HL-60 (cell line): ENCODE results near the gene TMEM135.

ENCODE experiments used
- DNase-seq, 2 experiments: peaks; one replicate each; pipeline ENCODE4 v3.0.0-alpha.2; 2010 to 2020; ENCODE audit warnings: low read depth in 1 of 2, low spot score in 1 of 2
- H3K27ac ChIP-seq: fragments of 250-450 bp; sonication (Bioruptor Pico); replicated peaks from 2 replicates; pipeline ENCODE4 v1.5.1; 2020; ENCODE audit warnings: mild to moderate bottlenecking, moderate library complexity
- H3K27me3 ChIP-seq: fragments of 250-450 bp; sonication (Bioruptor Pico); 2 replicates; pipeline ENCODE4 v1.5.1; 2021; ENCODE audit warnings: mild to moderate bottlenecking, moderate library complexity; ENCODE audit not compliant: insufficient read depth, poor library complexity, severe bottlenecking
- H3K4me3 ChIP-seq: replicated peaks from 2 replicates; pipeline ENCODE4 v1.5.1; 2011; ENCODE audit warnings: mild to moderate bottlenecking, control low read depth, low read length; ENCODE audit not compliant: insufficient read depth
- GABPA ChIP-seq: IDR thresholded peaks from 2 replicates; pipeline ENCODE4 v1.6.1; 2012; ENCODE audit warnings: low read depth
- POLR2AphosphoS5 ChIP-seq: IDR thresholded peaks from 2 replicates; pipeline ENCODE4 v1.6.1; 2012; ENCODE audit warnings: low read depth
- SPI1 ChIP-seq: IDR thresholded peaks from 2 replicates; pipeline ENCODE4 v1.6.1; 2012; ENCODE audit warnings: low read depth, mild to moderate bottlenecking, borderline replicate concordance
- TF ChIP-seq, protein P1 (sequence below): IDR thresholded peaks from 2 replicates; pipeline ENCODE4 v1.6.1; 2012; ENCODE audit warnings: low read depth; ENCODE audit not compliant: insufficient replicate concordance
- TF ChIP-seq, protein P2 (sequence below): IDR thresholded peaks from one replicate; pipeline ENCODE4 v1.5.1; 2011; ENCODE audit warnings: low read length, control low read depth, inconsistent platforms; ENCODE audit not compliant: insufficient read depth

TMEM135 gene

DNA sequence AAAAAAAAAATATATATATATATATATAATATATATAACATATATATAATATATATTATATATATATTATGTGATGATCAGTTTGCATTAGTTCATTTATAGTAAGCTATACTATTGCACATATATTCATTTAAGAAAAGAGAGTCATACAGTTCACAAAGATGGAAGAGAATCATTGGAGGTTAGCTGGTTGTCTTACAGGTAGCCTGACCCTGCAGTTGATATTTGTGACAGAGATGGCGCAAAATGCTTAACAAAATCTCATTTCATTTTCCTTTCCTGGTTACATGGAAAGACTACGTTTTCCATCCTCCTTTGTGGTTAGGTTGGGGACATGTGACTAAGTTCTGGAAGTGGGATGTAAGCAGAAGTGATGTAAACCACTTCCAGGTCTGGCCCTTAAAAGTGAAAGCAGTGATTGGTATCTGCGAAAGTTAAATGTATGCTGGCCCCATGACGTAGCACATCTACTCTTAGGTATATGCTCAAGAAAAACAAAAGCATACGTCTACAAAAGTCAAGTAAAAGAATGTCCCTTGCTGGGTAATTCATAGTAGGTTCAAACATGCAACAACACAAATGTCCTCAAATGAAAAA lies 7.2 kb upstream of the TMEM135 start:
- DNase-seq, result no peak
- Histone ChIP-seq H3K27ac (no peak overlapping the region), H3K4me3 (no peak overlapping the region), H3K27me3 (no peaks in the 10 kb centered on the region)
- no peak for TF ChIP-seq GABPA
- TF ChIP-seq, protein P1, sequence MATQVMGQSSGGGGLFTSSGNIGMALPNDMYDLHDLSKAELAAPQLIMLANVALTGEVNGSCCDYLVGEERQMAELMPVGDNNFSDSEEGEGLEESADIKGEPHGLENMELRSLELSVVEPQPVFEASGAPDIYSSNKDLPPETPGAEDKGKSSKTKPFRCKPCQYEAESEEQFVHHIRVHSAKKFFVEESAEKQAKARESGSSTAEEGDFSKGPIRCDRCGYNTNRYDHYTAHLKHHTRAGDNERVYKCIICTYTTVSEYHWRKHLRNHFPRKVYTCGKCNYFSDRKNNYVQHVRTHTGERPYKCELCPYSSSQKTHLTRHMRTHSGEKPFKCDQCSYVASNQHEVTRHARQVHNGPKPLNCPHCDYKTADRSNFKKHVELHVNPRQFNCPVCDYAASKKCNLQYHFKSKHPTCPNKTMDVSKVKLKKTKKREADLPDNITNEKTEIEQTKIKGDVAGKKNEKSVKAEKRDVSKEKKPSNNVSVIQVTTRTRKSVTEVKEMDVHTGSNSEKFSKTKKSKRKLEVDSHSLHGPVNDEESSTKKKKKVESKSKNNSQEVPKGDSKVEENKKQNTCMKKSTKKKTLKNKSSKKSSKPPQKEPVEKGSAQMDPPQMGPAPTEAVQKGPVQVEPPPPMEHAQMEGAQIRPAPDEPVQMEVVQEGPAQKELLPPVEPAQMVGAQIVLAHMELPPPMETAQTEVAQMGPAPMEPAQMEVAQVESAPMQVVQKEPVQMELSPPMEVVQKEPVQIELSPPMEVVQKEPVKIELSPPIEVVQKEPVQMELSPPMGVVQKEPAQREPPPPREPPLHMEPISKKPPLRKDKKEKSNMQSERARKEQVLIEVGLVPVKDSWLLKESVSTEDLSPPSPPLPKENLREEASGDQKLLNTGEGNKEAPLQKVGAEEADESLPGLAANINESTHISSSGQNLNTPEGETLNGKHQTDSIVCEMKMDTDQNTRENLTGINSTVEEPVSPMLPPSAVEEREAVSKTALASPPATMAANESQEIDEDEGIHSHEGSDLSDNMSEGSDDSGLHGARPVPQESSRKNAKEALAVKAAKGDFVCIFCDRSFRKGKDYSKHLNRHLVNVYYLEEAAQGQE, result no peak
- no peak for TF ChIP-seq POLR2AphosphoS5
- no peak for TF ChIP-seq SPI1
- TF ChIP-seq, protein P2, sequence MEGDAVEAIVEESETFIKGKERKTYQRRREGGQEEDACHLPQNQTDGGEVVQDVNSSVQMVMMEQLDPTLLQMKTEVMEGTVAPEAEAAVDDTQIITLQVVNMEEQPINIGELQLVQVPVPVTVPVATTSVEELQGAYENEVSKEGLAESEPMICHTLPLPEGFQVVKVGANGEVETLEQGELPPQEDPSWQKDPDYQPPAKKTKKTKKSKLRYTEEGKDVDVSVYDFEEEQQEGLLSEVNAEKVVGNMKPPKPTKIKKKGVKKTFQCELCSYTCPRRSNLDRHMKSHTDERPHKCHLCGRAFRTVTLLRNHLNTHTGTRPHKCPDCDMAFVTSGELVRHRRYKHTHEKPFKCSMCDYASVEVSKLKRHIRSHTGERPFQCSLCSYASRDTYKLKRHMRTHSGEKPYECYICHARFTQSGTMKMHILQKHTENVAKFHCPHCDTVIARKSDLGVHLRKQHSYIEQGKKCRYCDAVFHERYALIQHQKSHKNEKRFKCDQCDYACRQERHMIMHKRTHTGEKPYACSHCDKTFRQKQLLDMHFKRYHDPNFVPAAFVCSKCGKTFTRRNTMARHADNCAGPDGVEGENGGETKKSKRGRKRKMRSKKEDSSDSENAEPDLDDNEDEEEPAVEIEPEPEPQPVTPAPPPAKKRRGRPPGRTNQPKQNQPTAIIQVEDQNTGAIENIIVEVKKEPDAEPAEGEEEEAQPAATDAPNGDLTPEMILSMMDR, result no peak

DNA sequence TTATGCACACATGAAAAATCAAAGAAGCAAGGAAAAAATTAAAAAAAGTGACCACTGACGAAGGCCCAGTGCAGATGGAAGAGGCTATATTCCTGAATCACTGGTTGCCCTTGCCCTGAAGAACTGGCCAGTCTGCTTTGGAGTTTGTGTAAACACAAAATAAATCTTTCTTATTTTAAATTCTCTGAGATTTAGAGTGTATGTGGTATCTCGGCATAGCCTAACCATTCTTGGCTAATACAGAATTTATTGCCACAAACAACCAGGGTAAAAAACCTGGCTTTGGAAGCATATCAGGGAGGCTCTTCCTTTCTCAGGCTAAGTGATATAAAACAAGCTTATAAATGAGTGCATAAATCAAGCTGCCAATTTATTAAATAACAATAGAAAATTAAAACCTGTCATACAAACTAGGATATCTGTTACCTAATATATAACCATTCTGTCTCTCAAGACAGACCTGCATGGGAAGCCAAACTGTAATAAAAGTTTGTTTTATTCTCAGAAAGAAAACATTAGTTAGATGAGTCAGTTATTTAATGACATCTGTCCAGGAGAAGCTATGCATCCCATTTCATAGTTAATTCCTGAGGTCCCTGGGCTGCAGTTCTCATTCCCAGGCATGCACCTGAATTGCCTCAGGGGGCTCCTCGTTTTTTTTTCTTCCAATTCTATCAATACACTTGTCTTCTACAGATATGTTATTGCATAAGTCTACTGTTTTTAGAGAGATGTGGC lies 6.1 kb upstream of the TMEM135 start:
- TF ChIP-seq GABPA (no peak), POLR2AphosphoS5 (no peak), SPI1 (no peak)
- TF ChIP-seq, protein P1, result no peak
- TF ChIP-seq, protein P2, result no peak
- DNase-seq, result no peak
- no peak overlapping the region for H3K27ac ChIP-seq
- no peaks in the 10 kb centered on the region for H3K27me3 ChIP-seq
- no peak overlapping the region for H3K4me3 ChIP-seq

DNA sequence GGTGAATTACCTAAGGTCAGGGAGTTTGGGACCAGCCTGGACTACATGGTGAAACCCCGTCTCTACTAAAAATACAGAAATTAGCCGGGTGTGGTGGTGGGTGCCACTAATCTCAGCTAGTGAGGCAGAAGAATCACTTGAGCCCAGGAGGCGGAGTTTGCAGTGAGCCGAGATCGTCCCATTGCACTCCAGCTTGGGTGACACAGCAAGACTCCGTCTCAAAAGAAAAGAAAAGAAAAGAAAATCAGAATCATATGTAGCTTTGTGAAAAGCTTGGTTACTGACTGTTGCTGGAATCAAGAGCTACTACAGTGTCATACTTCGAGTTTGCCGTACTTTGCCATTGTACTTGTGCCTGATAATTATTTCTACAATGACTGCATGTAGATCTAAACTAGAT lies 4.2 kb upstream of the TMEM135 start:
- TF ChIP-seq, protein P2, result no peak
- TF ChIP-seq, protein P1, result no peak
- TF ChIP-seq GABPA, result no peak
- no peak for TF ChIP-seq SPI1
- no peak for TF ChIP-seq POLR2AphosphoS5
- Histone ChIP-seq H3K27me3 (no peaks in the 10 kb centered on the region), H3K4me3 (no peak overlapping the region), H3K27ac (no peak overlapping the region)
- no peak for DNase-seq
